GM04504 (cell line): ENCODE results near the gene DTX3L.

Experiments
- DNase-seq: peaks from one replicate; pipeline ENCODE4 v3.0.0-alpha.2; 2012; ENCODE audit warnings: low read depth

Gene DTX3L

DNA sequence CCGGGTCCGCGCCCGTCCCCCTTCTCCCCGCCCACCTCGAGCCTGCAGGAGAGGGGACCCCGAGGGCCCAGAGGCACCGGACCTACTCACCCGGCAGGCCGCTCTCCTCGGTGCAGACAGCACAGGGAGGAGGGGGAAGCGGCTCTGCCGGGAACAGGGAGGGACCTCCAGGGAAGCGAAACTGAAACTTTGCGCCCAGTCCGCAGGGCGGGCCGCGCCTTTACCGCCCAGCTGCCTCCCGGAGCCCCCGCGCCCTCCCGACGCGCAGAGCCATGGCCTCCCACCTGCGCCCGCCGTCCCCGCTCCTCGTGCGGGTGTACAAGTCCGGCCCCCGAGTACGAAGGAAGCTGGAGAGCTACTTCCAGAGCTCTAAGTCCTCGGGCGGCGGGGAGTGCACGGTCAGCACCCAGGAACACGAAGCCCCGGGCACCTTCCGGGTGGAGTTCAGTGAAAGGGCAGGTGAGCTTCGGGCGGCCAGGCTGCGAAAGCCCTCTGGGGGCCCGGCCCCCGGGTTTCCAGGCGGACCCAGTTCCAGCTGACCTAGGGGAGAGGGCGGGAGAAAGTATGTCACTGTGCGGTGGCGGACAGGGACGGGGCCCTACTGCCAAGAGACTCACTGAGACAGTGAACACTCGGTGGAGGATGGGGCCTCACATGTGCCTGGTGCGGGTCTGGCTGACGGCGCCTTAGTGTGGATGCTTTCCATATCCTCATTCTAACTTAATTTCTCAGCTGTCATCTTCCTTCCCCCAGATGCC, at the start of gene DTX3L, which contains the start of gene PARP9:
DTX3L (plus strand) TSS at position 184 of the 758 bp plus-strand sequence; CDS start at position 273, 89 bp downstream.
PARP9 (minus strand) TSS at position 146 of the 758 bp plus-strand sequence. CDS start 4,680 bp downstream, outside the sequence.
- DNase-seq = peak; percentile 53

DNA sequence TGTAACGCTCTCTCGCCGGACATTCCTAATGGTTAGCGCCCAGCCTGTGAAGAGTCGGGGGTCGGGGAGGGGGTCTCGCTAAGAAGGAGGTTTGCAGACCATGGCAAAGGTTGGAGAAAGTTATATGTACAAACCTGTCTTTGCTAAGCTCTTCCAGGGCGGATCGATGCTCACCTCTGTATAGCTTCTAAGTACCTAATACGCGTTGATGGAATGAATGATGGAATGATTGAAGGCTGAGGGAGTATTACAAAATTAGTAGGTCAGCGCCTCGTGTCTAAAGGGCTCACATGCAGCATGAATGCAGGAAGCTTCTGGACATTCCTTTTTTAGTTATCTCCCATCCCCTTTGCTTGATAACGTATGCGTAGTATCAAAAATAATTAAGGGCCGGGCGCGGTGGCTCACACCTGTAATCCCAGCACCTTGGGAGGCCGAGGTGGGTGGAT, 49.1 kb upstream of the DTX3L start:
- DNase-seq = no peak

DNA sequence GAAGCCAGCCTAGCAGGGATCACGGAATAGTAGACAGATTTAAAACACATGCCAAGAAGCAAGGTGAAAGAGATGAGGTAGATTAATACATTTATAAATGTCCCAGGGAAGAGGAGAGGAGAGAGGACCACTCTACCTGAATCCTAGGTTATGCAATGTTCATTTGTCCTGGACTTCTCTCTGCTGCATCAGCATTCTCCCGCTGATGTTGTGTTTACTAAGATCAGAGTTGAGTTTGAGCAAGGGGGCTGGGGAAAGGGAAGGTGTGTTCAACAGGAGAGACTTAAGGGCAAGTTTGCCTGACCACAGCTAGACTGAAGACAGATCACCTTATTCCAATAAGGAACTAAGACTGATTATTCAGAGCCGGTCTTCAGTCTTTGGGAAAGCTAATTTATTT, 48.3 kb upstream of the DTX3L start:
- DNase-seq = no peak

DNA sequence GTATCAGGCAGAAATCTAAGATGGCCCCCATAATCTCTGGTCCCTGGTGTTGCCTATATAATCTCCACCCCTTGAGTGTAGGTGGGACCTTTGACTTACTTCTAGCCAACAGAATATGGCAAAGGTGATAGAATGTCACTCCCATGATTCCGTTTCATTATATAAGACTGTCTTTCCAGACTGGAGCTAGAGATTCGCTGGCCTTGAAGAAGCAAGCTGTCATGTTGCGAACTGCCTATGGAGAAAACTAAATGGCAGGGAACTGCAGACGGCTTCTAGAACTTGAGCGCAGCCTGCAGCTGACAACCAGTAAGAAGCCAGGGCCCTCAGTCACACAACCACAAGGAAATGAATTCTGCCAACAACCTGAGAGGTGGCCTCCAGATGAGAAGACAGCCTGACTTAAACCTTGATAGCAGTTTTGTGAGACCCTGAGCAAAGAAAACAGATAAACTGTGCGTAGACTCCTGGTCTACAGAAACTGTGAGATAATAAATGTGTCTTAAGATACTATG, 47.2 kb upstream of the DTX3L start:
- no peak for DNase-seq

DNA sequence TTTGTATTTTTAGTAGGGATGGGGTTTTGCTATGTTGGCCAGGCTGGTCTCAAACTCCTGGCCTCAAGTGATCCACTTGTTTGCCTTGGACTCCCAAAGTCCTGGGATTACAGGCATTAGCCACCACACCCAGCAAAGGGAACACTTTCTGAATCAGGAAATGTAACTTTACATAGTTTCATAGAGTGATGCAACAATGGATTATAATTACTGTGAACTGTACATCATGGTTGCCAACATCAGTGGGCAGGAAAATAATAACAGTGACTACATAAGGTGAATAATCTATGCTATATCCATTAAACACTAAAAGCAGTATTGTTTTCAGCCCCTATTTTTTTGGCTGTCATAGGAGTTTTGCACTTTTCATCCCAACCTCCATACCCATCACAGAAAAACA, 44.4 kb upstream of the DTX3L start:
- no peak for DNase-seq

DNA sequence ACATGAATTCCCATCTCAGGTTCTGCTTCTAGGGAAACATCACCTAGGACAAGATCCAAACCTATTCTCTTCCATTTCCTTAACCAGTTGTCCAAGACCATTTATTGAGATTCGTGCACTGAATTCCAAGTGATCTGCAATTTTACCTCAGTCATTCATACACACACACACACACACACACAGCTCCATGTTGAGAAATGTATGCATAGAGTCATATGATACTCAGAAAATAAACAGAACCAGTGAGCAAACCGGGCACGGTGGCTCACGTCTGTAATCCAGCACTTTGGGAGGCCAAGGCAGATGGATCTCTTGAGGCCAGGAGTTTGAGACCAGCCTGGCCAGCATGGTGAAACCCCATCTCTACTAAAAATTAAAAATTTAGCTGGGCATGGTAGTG, 43.3 kb upstream of the DTX3L start:
- no peak for DNase-seq

DNA sequence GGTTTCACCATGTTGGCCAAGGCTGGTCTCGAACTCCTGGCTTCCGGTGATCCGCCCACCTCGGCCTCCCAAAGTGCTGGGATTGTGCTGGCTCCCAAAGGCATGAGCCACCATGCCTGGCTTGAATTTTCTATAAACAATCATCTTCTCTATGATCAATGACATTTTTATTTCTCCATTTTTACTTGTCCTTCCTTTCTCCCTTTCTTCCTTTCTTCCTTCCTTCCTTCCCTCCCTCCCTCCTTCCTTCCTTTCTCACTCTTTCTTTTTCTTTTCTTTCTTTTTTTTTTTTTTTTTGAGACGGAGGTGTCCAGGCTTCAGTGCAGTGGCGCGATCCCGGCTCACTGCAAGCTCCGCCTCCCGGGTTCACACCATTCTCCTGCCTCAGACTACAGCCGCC, 40.8 kb upstream of the DTX3L start:
- no peak for DNase-seq

DNA sequence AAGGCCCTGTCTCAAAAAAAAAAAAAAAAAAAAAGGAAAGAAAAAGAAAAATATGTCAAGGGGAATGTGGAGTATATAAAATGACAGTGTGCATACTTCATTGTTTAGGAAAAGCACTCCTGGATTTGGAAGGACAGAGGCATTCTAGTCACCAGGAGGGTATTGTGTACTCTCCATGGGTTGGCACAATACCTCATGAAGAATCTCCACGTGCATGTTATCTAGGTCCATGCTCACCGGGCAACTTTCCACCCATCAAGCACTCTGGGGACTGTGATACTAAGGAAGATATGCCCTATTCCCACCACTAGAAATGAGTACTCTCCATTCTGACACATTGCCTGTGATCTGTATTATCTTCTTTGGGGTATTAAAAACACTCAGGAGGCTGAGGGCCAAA, 34.0 kb upstream of the DTX3L start:
- DNase-seq = no peak

DNA sequence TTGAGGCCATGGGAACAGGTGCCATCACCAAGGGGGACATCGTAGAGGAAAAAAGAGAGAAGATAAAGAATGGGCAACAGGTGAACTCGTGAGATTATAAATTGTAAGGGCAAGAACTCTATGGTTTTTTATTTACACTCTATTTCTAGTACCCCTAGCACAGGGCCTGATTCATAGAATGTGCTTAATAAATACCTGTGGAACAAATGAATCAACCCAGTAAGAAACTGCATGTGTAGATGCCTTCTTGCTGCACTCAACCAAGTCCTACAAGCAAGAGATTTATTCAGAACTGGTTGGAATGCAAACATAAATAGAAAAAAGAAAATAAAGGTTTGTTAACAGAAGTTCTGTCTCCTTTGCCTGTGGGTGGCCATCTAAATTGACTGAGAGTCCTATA, 30.7 kb upstream of the DTX3L start:
- DNase-seq = no peak

DNA sequence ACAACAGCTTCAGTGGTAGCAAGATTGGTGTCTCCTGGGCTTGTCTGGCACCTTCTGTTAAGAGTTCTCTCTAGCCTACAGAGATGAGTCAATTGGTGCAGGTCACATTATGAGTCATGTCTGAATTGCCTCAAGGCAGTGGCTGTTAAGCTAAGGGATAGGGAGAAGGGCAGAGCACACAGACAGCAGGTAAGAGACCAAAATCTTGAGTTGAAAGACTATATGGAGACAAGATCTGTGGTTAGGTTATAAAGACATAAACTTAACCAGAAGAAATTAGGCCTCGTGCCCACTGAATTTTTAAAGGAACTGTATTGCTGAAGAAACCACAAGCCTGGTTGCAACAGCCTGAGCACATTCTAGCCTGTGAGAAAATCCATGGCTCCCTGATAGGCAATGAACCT, 30.2 kb upstream of the DTX3L start:
- peak; percentile 68 for DNase-seq

DNA sequence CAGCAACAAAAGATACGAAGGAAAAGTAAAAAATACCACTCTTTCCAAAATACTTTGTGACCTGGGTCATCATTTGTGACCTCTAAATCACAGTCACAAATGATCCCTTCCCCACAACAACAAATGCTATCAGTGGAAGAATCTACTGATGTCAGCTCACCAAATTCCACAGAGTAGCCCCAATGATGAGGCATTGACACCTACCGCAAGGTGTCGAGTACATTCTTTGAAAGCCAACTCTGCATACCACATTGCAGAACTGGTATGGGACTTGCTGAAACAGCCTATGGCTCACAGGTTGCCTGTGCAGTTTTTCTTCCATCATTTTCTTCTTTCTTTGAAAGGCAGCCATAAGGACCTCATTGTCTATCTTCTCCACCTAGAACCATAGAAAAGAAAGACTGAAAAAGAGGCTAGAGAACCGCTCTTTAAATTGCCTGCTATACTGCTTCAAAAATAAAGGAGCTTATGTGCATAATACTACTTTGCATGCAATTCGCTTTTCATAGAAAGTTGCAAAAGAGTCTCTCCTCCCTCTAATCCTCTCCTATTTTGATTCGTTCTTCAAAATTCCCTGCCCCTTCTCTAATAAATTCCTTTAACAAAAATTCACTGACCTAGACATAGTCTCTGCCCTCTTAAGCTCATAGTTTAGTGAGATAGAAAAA, 28.0 kb upstream of the DTX3L start:
- no peak for DNase-seq

DNA sequence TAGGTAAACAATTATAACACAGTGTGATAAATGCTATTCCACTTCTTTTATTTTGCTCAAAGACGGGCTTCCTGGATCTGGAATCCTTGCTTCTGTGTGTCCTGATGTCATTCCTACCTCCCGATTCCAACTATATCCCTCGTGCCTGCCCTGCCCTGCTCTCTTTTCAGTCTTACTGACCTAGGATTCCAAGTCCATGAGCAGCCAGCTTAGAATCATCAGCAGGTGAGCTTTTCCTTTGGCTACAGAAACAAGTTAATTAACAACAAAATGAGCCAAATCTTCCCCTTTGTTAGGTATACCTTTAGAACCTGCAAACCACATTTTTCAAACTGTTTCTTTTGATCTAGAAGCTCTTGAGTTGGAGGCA, 27.5 kb upstream of the DTX3L start:
- no peak for DNase-seq

DNA sequence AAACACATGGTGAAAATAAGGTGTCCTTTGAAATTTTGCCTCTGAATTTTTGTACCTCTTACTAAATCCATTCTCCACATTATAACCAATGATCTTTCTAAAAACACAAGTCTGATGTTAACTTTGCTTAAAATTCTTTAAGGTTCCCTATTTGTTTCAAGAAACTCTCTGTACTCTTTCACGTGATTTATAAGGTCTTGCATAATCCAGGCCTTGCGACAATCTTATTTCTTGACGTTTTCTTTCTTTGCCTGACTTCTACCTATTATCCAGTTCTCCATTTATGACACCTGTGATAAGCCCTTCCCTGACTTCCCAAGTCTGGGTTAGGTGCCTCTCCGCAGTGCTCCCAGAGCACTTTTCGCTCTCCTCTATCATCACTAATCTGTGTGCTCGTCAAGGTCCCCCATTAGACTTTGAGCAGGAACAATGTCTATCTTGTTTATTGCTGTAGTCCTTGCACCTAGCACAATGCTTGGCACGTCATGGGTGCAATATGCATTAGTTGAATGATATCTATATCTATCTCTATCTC, 25.1 kb upstream of the DTX3L start:
- no peak for DNase-seq

DNA sequence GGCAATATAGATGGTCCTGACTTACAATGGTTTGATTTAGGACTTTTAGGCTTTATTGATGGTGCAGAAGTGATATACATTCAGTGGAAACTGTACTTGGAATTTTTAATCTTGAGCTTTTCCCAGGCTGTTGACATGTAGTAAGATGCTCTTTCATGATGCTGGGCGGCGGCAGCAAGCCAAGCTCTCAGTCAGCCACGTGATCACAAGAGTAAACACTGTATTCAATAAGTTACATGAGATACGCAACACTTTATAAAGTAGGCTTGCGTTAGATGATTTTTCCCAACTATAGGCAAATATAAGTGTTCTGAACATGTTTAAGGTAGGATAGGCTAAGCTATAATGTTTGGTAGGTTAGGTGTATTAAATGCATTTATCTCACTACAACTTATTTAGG, 18.0 kb upstream of the DTX3L start:
- no peak for DNase-seq

DNA sequence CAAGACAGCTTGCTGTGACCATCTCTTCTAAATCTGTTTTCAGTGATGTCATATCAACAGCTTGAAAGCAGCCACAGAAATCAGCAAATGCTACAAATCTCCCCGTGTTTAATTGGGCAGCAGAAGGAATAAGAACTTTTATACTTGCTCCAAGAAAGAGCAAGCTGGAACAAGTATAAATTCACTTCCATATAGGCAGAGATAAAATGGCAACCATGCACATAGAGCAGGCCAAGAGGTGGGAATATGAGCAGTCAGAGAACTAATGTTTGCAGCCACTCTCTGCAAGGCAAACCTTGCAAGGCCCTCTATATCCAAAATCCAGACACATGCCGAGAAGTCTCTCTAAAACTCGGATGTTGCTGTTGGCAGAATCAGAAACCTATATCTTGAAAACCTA, 16.1 kb upstream of the DTX3L start:
- no peak for DNase-seq

DNA sequence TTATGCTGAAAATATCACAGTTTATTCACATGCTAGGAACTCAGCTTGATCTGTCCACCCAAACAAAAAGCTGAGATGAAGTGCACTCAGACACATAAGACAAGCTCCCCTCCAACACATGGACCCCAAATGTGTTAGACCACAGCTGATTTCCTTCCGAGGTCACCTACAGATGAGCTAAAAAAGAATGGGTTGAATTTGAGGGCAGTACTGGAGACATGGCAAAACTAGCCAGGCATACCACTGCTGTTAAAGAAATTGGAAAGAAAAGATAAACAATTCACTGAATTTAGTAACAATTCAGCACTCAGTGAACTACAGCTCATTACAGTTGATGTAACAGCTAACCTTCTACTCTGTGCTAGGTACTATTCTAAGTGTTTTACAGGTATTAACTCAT, 15.5 kb upstream of the DTX3L start:
- no peak for DNase-seq

DNA sequence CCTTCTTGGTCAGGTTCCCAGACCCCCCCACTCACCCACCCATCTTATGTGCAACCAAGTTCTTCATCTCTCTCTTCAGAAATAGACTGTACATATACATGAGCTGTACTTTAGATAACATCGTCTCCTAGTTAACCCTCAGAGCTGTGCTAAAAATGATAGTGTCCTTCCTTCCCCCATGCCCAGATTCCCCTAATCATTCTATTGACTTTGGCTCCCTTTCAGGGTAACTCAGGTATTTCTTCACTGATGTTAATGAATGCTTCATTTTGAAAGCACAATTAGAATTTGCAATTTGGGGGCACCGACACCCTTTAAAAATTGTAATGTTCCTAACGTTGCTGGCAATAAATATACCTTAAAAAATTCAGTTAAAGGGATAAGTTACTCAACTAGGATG, 11.0 kb upstream of the DTX3L start:
- DNase-seq = no peak

DNA sequence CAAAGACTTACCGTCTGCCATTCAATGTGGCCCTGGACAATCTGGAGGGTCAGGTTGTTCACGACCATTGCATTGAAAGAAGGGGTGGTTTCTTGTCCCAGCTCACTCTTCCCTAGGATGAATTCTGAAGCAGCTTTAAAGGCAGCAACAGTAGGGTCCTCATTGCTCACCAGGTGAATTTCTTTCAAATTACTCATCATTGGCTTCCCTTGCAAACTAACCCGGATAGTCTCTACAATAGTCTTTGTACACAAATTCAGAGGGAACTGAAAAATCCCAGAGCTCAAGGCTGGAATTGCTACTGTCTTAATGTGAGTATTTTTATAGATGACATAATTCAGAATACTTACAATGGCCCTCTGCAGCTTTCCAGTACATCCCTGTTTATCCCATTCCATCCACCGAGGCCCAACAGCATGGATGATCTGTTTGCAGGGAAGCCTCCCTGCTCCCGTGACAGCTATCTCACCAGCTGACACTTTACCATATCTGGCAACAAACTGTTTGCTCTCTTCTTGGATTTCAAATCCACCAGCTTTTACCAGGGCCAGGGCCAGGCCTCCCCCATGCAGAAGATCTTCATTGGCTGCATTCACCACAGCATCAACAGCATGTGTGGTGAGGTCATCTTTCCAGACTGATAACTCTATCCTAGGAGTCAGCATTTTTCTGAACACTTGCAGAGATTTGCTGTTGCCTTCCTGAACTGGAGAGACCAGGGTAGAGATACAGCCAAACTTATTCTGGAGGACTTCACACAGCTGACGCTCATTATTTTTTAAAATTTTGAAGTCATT, 8.7 kb upstream of the DTX3L start:
- DNase-seq = no peak

DNA sequence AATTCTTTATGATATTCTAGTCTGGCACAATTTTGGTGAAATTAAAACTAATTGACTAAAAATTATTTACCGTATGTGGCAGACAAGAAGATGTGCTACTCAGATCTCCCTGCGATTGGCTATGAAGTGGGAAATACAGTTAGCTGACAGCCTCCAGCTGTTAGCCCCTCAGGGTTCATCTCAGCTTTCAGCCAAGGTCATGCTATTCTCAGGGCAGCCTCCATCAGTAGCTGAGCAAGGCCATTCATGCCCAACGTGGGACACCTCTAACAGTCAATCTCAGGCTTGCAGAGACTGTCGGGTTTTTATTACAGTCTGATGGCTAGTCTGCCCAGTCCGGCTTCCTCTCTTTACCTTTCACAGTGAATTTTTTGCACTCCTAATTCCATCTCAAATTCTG, 6.8 kb upstream of the DTX3L start:
- no peak for DNase-seq

DNA sequence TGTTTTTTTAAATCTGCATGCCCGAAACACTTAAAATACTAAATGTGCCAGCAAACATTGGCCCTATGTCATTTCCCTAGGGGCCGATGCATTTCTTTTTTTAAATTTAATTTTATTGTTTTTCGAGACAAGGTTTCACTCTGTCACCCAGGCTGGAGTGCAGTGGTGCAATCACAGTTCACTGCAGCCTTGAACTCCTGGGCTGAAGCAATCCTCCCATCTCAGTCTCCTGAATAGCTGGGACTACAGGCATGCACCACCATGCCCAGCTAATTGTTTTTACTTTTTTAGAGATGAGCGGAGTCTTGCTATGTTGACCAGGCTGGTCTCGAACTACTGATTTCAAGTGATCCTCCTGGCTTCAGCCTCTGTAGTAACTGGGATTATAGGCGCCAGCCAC, 5.5 kb upstream of the DTX3L start:
- DNase-seq = no peak

DNA sequence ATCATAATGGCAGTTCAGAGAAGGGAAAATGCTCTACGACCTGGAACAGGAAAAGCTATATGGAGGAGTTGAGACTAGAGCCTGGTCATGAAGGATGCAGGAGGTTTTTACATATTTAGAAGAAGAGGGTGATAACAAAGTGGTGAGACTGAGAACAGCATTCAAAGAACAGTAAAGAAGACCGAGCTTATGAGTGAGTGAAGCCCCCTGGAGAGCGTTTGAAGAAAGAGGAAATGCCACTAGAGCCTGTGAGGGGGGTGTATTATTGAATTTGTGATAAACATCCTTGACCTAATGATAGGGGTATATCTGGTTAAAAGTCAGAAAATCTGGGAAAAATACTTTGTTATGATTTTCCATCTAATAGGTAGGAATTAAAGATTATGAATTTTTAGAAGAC, 4.2 kb upstream of the DTX3L start:
- no peak for DNase-seq

DNA sequence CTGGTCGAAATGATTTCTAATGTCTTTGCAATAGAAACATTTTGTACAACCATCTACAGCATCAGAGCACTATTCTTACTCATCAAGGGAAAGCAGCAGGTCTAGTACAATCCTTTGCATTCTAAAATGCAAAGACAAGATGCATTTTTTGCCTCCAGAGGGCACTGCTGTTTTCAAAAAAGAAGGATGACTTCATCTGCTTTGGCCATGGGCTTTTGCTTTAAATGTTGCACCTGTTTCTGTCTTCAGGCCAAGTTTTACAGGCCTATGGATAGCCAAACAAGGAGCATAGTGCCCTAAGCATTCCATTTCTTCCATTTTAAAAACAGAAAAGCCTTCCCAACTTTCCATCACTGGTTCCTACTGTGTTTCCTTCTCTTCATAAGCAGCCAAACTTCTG, 3.5 kb upstream of the DTX3L start:
- DNase-seq = peak; percentile 32
